ENCODE results near the gene FAM210A. TPM values are rescaled to one million over a fixed set of nuclear protein-coding genes. Genes with fewer than 3 reads are reported as not detected.

Gene FAM210A
- total RNA-seq, 1 experiment from 2014 or later: 17.4 TPM

GRCh38 chr18:13658436-13659204, 67.7 kb downstream of the FAM210A start:
- DNase-seq (ENCODE audit: low spot score): no peak
- Mint-ChIP-seq H3K4me3 (no peak overlapping the region), H3K36me3 (no peaks in the 10 kb centered on the region), H3K4me1 (peaks cover 17% of the 10 kb centered on the region), H3K27me3 (ENCODE audit: low read depth) (no peaks in the 10 kb centered on the region), H3K9me3 (no peaks in the 10 kb centered on the region), H3K27ac (no peak overlapping the region)
- TF ChIP-seq JUN (CRISPR knock-in tag; IDR thresholded peaks at IDR 0.05) (no peak), ZNF121 (CRISPR knock-in tag; IDR thresholded peaks at IDR 0.05) (no peak), GRHL2 (CRISPR knock-in tag; IDR thresholded peaks at IDR 0.05; ENCODE audit: insufficient replicate concordance, severe bottlenecking) (no peak)
- CTCF ChIA-PET: interaction anchor here (1.0 kb wide), 1 partner anchor 22 kb away, joined by 3 read pairs; no protein-coding TSS in a partner anchor
- no peak for ATAC-seq
- POLR2A ChIA-PET: no interaction called here

GRCh38 chr18:13657974-13658373, 68.4 kb downstream of the FAM210A start:
- ATAC-seq: no peak
- CTCF ChIA-PET: interaction anchor here (1.0 kb wide), 1 partner anchor 23 kb away, joined by 3 read pairs; no protein-coding TSS in a partner anchor

GRCh38 chr18:13653746-13654433, 72.5 kb downstream of the FAM210A start:
- ATAC-seq (peak; percentile 61), DNase-seq (ENCODE audit: low spot score) (no peak)
- H3K9me3 Mint-ChIP-seq: no peaks in the 10 kb centered on the region
- CTCF ChIA-PET: interaction anchor here (0.6 to 0.9 kb wide), 3 partner anchors 17 to 166 kb away, joined by 3 read pairs; no protein-coding TSS in a partner anchor
- POLR2A ChIA-PET: no interaction called here
- no peaks in the 10 kb centered on the region for H3K27me3 Mint-ChIP-seq (ENCODE audit: low read depth)
- no peaks in the 10 kb centered on the region for H3K36me3 Mint-ChIP-seq
- H3K27ac Mint-ChIP-seq: no peak overlapping the region
- H3K4me1 Mint-ChIP-seq: peaks cover 18% of the 10 kb centered on the region
- H3K4me3 Mint-ChIP-seq: no peak overlapping the region
- no peak for TF ChIP-seq NFE2L1 (CRISPR knock-in tag; IDR thresholded peaks at IDR 0.05)
- no peak for TF ChIP-seq JAZF1 (CRISPR knock-in tag; IDR thresholded peaks at IDR 0.05)
- TF ChIP-seq MLX (CRISPR knock-in tag; IDR thresholded peaks at IDR 0.05): no peak
- no peak for TF ChIP-seq SMAD3 (CRISPR knock-in tag; IDR thresholded peaks at IDR 0.05; ENCODE audit: borderline replicate concordance)
- no peak for TF ChIP-seq ZNF532 (CRISPR knock-in tag; IDR thresholded peaks at IDR 0.05; ENCODE audit: borderline replicate concordance)
- TF ChIP-seq TEAD1 (CRISPR knock-in tag; IDR thresholded peaks at IDR 0.05): no peak
- TF ChIP-seq ZMAT4 (CRISPR knock-in tag; IDR thresholded peaks at IDR 0.05): no peak
- no peak for TF ChIP-seq PRDM15 (CRISPR knock-in tag; IDR thresholded peaks at IDR 0.05)
- TF ChIP-seq GABPB1 (CRISPR knock-in tag; IDR thresholded peaks at IDR 0.05): no peak
- no peak for TF ChIP-seq SP1 (CRISPR knock-in tag; conservative IDR thresholded peaks at IDR 0.05)
- TF ChIP-seq NR1H2 (CRISPR knock-in tag; IDR thresholded peaks at IDR 0.05): no peak

More at GRCh38 chr18:13657974-13658373, 68.4 kb downstream of the FAM210A start:
- POLR2A ChIA-PET: no interaction called here
- no peak for TF ChIP-seq TP53 (CRISPR knock-in tag; IDR thresholded peaks at IDR 0.05)
- no peak for TF ChIP-seq ZNF396 (CRISPR knock-in tag; IDR thresholded peaks at IDR 0.05; ENCODE audit: borderline replicate concordance)
- no peak for TF ChIP-seq FOXK1 (CRISPR knock-in tag; IDR thresholded peaks at IDR 0.05)
- no peak for TF ChIP-seq GTF2I (CRISPR knock-in tag; conservative IDR thresholded peaks at IDR 0.05)
- TF ChIP-seq ESRRA (CRISPR knock-in tag; IDR thresholded peaks at IDR 0.05; ENCODE audit: borderline replicate concordance): no peak
- TF ChIP-seq ZNF512 (CRISPR knock-in tag; IDR thresholded peaks at IDR 0.05; ENCODE audit: borderline replicate concordance): no peak
- no peak for TF ChIP-seq EMX1 (CRISPR knock-in tag; IDR thresholded peaks at IDR 0.05)
- Mint-ChIP-seq H3K9me3 (no peaks in the 10 kb centered on the region), H3K4me3 (no peak overlapping the region), H3K27ac (0 out of 2 replicates have a peak overlapping the region, but pooled peaks have one; percentile 52), H3K27me3 (ENCODE audit: low read depth) (no peaks in the 10 kb centered on the region), H3K36me3 (no peaks in the 10 kb centered on the region), H3K4me1 (peaks cover 16% of the 10 kb centered on the region)
- no peak for DNase-seq (ENCODE audit: low spot score)
